ENCODE data around the gene HS3ST6.

DNA sequence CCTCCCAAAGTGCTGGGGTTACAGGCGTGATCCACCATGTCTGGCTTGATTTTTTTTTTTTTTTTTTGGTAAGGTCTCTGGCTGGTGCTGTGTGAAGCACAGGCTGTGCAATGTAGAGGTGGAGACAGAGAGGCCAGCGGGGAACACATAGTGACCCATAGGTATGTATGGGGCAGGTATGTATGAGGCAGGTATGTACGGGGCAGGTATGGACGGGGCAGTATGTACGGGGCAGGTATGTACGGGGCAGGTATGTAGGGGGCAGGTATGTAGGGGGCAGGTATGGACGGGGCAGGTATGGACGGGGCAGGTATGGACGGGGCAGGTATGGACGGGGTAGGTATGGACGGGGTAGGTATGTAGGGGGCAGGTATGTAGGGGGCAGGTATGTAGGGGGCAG lies 31.3 kb upstream of the HS3ST6 start:
- TF ChIP-seq, protein P1, sequence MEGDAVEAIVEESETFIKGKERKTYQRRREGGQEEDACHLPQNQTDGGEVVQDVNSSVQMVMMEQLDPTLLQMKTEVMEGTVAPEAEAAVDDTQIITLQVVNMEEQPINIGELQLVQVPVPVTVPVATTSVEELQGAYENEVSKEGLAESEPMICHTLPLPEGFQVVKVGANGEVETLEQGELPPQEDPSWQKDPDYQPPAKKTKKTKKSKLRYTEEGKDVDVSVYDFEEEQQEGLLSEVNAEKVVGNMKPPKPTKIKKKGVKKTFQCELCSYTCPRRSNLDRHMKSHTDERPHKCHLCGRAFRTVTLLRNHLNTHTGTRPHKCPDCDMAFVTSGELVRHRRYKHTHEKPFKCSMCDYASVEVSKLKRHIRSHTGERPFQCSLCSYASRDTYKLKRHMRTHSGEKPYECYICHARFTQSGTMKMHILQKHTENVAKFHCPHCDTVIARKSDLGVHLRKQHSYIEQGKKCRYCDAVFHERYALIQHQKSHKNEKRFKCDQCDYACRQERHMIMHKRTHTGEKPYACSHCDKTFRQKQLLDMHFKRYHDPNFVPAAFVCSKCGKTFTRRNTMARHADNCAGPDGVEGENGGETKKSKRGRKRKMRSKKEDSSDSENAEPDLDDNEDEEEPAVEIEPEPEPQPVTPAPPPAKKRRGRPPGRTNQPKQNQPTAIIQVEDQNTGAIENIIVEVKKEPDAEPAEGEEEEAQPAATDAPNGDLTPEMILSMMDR (IDR thresholded peaks at IDR 0.05): no peak
- no peak for TF ChIP-seq POLR2A (IDR thresholded peaks at IDR 0.05)

All from thyroid gland (tissue), 4 donors.